ENCODE results near the gene RSBN1L.
"Not testable (repeated sequence)": the region's sequence is repeated elsewhere in the genome, so short reads cannot be mapped to it uniquely, and the experiment has no call there.

Gene RSBN1L

DNA sequence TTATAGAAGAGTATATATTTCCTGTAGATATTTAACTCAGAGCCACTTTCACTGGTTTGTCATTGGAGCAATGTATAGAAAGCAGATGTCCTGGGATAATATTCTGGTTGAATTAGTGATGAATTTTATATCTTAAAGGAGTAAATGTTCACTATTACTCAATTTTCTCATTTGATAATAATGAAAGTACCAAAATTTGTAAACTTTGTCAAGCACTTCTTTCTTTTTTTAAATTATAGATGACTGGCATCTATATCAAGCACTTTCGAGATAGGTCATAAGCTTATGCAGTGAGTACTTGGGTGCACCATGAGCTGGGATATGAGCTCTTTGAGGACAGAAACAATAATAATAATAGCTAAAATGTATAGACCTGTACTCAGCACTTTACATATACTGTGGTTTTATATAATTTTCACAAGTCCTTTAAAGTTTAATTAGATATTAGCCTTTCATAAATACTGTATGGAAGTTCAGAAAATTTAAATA lies 11.3 kb downstream of the RSBN1L start:
- peaks cover 0 to 19% (median 7%) of the 10 kb centered on the region in 10 experiments; a peak in 11 of 20 replicates for H3K4me1 ChIP-seq
- H3K27ac ChIP-seq: no peak overlapping the region
- H4K20me1 ChIP-seq: peaks cover 20 to 95% (median 64%) of the 10 kb centered on the region in 11 experiments; a peak in 20 of 22 replicates
- no peak overlapping the region for H3K4me2 ChIP-seq
- H3K9ac ChIP-seq: no peak overlapping the region
- no peak for TF ChIP-seq Cebpa-rat (IDR thresholded peaks at IDR 0.05)
- no peaks in the 10 kb centered on the region for H3K27me3 ChIP-seq
- H3K4me3 ChIP-seq: no peak overlapping the region
- peaks cover 31 to 87% (median 67%) of the 10 kb centered on the region in 11 experiments for H3K36me3 ChIP-seq
- H3K9me3 ChIP-seq (replicated peaks in 1 of 11): peaks cover 0 to 17% (median 0%) of the 10 kb centered on the region in 11 experiments; a peak in 3 of 22 replicates

DNA sequence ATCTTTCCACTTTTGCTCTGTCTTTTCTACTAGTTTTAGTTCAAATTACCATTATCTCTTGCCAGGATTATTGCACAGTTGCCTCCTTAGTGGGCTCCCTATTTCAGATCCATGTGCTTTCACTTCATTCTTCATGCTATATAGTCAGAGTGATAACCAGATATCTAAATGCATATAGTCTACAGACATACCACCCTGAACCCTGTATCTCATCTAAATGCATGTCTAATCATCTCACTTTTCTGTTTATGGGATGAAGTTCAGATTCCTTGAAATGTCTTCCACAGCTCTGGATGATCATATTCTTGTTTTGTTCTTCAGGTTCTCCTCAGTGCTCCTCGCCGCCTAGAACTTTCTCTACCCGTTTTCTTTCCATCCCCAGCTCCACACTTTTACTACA lies 13.8 kb downstream of the RSBN1L start:
- Histone ChIP-seq H3K9ac (no peak overlapping the region), H3K4me3 (no peak overlapping the region), H3K27me3 (no peaks in the 10 kb centered on the region), H3K4me2 (no peak overlapping the region), H3K4me1 (peaks cover 0 to 13% (median 4%) of the 10 kb centered on the region in 10 experiments; a peak in 6 of 20 replicates), H3K9me3 (replicated peaks in 1 of 11) (peaks cover 0 to 17% (median 0%) of the 10 kb centered on the region in 11 experiments; a peak in 2 of 22 replicates), H3K36me3 (peaks cover 31 to 83% (median 62%) of the 10 kb centered on the region in 11 experiments), H4K20me1 (peaks cover 7 to 92% (median 52%) of the 10 kb centered on the region in 11 experiments; a peak in 19 of 22 replicates), H3K27ac (no peak overlapping the region)
- no peak for TF ChIP-seq Cebpa-rat (IDR thresholded peaks at IDR 0.05)

DNA sequence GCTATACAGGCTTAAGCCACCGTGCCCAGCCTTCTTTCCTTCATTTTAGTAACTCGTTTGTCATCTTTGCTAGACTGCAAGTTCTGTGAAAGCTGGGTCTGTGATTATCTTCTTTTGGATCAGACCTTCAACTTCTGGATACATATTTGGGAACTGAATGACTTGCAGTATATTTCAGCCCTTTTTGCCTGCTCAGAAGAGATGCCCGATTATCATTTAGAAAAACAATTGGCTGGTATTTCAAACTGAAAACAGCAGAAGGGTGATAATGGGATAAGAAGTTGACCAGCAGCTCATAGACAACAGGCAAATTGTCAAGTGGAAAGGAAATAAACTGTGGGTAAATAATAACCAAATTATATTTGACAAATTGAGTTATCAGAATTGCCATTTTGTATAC lies 14.6 kb downstream of the RSBN1L start:
- H3K4me2 ChIP-seq: no peak overlapping the region
- no peak overlapping the region for H3K4me3 ChIP-seq
- peaks cover 0 to 12% (median 0%) of the 10 kb centered on the region in 11 experiments; a peak in 2 of 22 replicates for H3K9me3 ChIP-seq (replicated peaks in 1 of 11)
- peaks cover 31 to 84% (median 57%) of the 10 kb centered on the region in 11 experiments for H3K36me3 ChIP-seq
- H3K27ac ChIP-seq: no peak overlapping the region
- no peaks in the 10 kb centered on the region for H3K27me3 ChIP-seq
- H3K4me1 ChIP-seq: peaks cover 0 to 13% (median 4%) of the 10 kb centered on the region in 10 experiments; a peak in 6 of 20 replicates
- H3K9ac ChIP-seq: no peak overlapping the region
- H4K20me1 ChIP-seq: peaks cover 13 to 92% (median 52%) of the 10 kb centered on the region in 11 experiments; a peak in 19 of 22 replicates
- TF ChIP-seq Cebpa-rat (IDR thresholded peaks at IDR 0.05): no peak

DNA sequence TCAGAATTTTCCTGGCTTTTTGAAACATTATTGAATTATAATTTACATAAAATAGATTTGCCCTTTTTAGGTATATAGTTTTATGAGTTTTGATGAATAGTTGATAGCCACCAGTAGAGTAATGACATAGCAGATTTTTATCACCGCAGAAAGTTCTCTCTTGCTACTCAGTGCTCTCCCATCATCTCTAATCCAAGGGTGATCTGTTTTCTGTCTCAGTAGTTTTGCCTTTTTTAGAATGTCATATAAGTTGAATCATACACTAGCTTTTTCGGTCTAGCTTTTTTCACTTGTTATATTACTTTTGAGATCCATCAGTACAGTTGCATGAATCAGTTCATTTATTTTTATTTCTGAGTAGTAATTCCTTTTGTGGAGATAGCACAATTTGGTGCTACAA lies 17.9 kb downstream of the RSBN1L start:
- TF ChIP-seq Cebpa-rat (IDR thresholded peaks at IDR 0.05): no peak
- Histone ChIP-seq H3K27me3 (no peaks in the 10 kb centered on the region), H3K27ac (no peak overlapping the region), H3K9ac (no peak overlapping the region), H3K9me3 (replicated peaks in 1 of 11) (peaks cover 0 to 6% (median 0%) of the 10 kb centered on the region in 11 experiments; a peak in 1 of 22 replicates), H3K4me1 (peaks cover 0 to 9% (median 0%) of the 10 kb centered on the region in 10 experiments; a peak in 2 of 20 replicates), H3K36me3 (peaks cover 24 to 78% (median 53%) of the 10 kb centered on the region in 11 experiments), H3K4me3 (no peak overlapping the region), H4K20me1 (peaks cover 40 to 93% (median 69%) of the 10 kb centered on the region in 11 experiments; a peak in 20 of 22 replicates), H3K4me2 (0 out of 22 replicates have a peak overlapping the region, but pooled peaks of 1 of the 11 experiments have one; percentile 11)

DNA sequence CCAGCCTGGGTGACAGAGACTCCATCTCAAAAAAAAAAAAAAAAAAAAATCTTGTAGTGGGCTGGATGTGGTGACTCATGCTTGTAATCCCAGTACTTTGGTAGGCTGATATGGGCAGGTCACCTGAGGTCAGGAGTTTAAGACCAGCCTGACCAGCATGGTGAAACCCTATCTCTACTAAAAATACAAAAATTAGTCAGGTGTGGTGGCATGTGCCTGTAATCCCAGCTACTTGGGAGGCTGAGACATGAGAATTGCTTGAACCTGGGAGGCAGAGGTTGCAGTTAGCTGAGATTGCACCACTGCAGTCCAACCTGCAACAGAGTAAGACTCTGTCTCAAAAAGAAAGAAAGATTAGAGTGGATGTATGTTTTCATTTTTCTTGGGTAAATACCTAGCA lies 18.7 kb downstream of the RSBN1L start:
- not testable (repeated sequence) for H3K9ac ChIP-seq, H3K4me2 ChIP-seq, H3K27ac ChIP-seq

DNA sequence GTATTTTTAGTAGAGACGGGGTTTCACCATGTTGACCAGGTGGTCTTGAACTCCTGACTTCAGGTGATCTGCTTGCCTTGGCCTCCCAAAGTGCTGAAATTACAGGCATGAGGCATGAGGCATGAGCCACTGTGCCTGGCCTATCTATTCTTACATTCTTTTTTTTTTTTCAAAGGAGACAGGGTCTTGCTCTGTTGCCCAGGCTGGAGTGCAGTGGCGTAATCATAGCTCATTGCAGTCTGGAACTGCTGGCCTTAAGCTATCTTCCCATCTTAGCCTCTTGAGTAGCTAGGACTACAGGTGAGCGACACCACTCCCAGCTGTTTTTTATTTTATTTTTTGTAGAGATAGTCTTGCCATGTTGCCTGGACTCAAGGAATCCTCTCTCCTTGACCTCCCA lies 20.5 kb downstream of the RSBN1L start:
- Histone ChIP-seq H3K9ac (no peak overlapping the region), H3K27ac (no peak overlapping the region), H3K36me3 (peaks cover 4 to 59% (median 29%) of the 10 kb centered on the region in 11 experiments; a peak in 19 of 22 replicates), H3K4me2 (no peak overlapping the region), H3K4me1 (peaks cover 0 to 25% (median 0%) of the 10 kb centered on the region in 10 experiments; a peak in 4 of 20 replicates), H3K4me3 (no peak overlapping the region), H3K27me3 (no peaks in the 10 kb centered on the region), H3K9me3 (replicated peaks in 1 of 11) (no peaks in the 10 kb centered on the region), H4K20me1 (peaks cover 58 to 94% (median 74%) of the 10 kb centered on the region in 11 experiments)
- TF ChIP-seq Cebpa-rat (IDR thresholded peaks at IDR 0.05): no peak

More for the DNA sequence above, 18.7 kb downstream of the RSBN1L start:
- H3K4me1 ChIP-seq; H3K27me3 ChIP-seq; H3K9me3 ChIP-seq (replicated peaks in 1 of 11); H3K4me3 ChIP-seq: not testable (repeated sequence)
- Histone ChIP-seq H4K20me1 (peaks cover 42 to 93% (median 72%) of the 10 kb centered on the region in 11 experiments; a peak in 20 of 22 replicates), H3K36me3 (peaks cover 22 to 77% (median 47%) of the 10 kb centered on the region in 11 experiments)

DNA sequence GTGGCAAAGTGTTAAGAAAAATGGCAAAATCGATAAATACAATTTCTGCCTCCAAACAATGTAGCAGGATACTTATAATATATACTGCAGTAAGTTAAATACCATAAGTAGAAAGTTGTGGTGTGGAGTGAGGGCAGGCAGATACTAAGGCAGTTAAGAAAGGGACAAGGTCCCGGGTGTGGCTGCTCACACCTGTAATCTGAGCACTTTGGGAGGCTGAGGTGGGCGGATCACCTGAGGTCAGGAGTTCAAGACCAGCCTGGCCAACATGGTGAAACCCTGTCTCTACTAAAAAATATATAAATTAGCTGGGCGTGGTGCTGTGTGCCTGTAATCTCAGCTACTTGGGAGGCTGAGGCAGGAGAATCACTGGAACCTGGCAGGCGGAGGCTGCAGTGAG lies 21.3 kb downstream of the RSBN1L start:
- Histone ChIP-seq H3K4me1 (peaks cover 0 to 25% (median 0%) of the 10 kb centered on the region in 10 experiments; a peak in 5 of 20 replicates), H4K20me1 (peaks cover 65 to 95% (median 75%) of the 10 kb centered on the region in 11 experiments), H3K36me3 (peaks cover 4 to 51% (median 25%) of the 10 kb centered on the region in 11 experiments; a peak in 17 of 22 replicates)
- not testable (repeated sequence) for H3K27ac ChIP-seq; H3K9me3 ChIP-seq (replicated peaks in 1 of 11); H3K4me2 ChIP-seq; H3K27me3 ChIP-seq; H3K9ac ChIP-seq; H3K4me3 ChIP-seq

DNA sequence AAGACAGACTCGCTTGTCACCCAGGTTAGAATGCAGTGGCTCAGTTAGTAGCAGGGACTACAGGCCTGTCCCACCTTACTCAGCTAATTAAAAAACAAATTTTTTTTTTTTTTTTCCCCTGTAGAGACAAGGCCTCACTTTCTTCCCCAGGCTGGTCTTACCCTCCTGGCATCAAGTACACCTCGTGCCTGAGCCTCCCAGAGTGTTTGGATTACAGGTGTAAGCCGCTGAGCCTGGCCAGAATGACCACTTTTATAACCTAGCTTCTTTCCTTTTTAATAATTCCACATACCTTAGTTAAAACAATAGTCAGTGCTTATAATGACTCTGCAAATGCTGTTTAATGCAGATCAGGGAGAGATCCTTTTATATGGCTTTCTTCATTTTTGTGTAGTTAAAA lies 31.3 kb downstream of the RSBN1L start:
- TF ChIP-seq Cebpa-rat (IDR thresholded peaks at IDR 0.05): no peak
- H3K4me2 ChIP-seq: peak overlapping the region in 6 of 11 experiments; percentile 3 to 26 (median 10); a peak in 4 of 22 replicates
- H3K4me1 ChIP-seq: peaks cover 0 to 33% (median 14%) of the 10 kb centered on the region in 10 experiments; a peak in 13 of 20 replicates
- no peaks in the 10 kb centered on the region for H3K27me3 ChIP-seq
- no peaks in the 10 kb centered on the region for H3K9me3 ChIP-seq (replicated peaks in 1 of 11)
- peak overlapping the region in 1 of 11 experiments; percentile 3; a peak in 1 of 22 replicates for H3K9ac ChIP-seq
- peaks cover 37 to 99% (median 90%) of the 10 kb centered on the region in 11 experiments; a peak in 21 of 22 replicates for H4K20me1 ChIP-seq
- H3K27ac ChIP-seq: peak overlapping the region in 2 of 11 experiments; percentile 4 to 17; a peak in 3 of 22 replicates
- no peak overlapping the region for H3K4me3 ChIP-seq
- H3K36me3 ChIP-seq: peaks cover 4 to 56% (median 27%) of the 10 kb centered on the region in 11 experiments; a peak in 15 of 22 replicates

DNA sequence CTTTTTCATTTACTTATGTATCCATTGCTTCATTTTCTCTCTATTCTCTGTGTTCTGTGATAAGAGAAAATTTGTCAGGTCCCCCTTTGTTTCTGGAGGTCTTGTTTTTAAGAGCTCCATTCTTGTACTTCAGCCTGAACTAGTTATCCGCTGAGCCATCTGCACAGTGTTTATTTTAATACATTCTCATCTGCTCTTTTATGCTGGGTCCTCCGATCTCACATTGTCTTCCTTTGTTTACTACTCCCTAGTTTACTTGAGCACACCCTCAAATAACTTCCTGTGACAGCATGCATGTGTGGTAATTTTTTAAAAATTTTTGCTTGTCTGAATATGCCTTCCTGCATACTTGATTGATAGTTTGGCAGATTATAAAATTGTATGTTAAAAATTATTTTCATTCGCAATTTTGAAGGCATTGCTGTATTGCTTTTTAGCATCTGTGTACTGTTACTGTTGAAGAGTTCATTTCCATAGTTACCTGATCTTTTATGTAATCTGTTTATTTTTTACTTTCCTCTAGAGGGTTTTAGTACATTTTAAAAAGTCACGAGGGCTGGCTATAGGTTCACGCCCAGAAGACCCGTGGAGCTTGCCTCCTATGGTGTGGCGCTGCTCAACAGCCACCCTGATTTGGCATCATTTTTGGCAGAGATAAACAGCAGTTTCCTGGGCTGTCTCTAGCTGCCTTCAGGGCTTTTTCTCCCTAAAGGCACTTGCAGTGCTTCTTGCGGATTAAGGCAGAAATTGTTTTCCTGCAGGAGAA lies 31.9 kb downstream of the RSBN1L start:
- TF ChIP-seq Cebpa-rat (IDR thresholded peaks at IDR 0.05): no peak
- Histone ChIP-seq H3K4me1 (peaks cover 0 to 33% (median 14%) of the 10 kb centered on the region in 10 experiments; a peak in 13 of 20 replicates), H4K20me1 (peaks cover 36 to 99% (median 89%) of the 10 kb centered on the region in 11 experiments; a peak in 20 of 22 replicates), H3K9ac (peak overlapping the region in 1 of 11 experiments; percentile 3; a peak in 2 of 22 replicates), H3K4me2 (peak overlapping the region in 7 of 11 experiments; percentile 0 to 26 (median 8); a peak in 5 of 22 replicates), H3K36me3 (peaks cover 4 to 56% (median 27%) of the 10 kb centered on the region in 11 experiments; a peak in 15 of 22 replicates), H3K4me3 (no peak overlapping the region), H3K27me3 (no peaks in the 10 kb centered on the region), H3K27ac (peak overlapping the region in 3 of 11 experiments; percentile 4 to 19 (median 17); a peak in 3 of 22 replicates), H3K9me3 (replicated peaks in 1 of 11) (no peaks in the 10 kb centered on the region)

All from BLaER1 treated with 17β-estradiol and CSF1 and Interleukin-3, amounts not matched to agents 10 nM and 100 nM (cell line).